ENCODE results near the gene CDK16. TPM values are rescaled to one million over a fixed set of nuclear protein-coding genes. Genes with fewer than 3 reads are reported as not detected.

Gene CDK16
- total and polyA plus RNA-seq, 2 of the 4 experiments (the other 2 are of a cell fraction) = 85.3 to 106 TPM

GRCh38 chrX:47180346-47180745 lies 38.1 kb upstream of the CDK16 start:
- no peak for ATAC-seq (ENCODE audit: low read depth)
- Histone ChIP-seq H3K14ac (replicated peaks; ENCODE audit: low read depth, low read length) (no peak overlapping the region), H2BK20ac (ENCODE audit: low read depth, low read length) (no peak overlapping the region), H2BK5ac (ENCODE audit: low read depth, low read length, poor library complexity, severe bottlenecking) (no peak overlapping the region), H3K4me1 (ENCODE audit: control insufficient read depth, insufficient read depth, low read length) (no peaks in the 10 kb centered on the region), H4K20me1 (ENCODE audit: insufficient read depth, low read length) (no peaks in the 10 kb centered on the region), H2AK9ac (replicated peaks; ENCODE audit: low read depth, low read length, poor library complexity) (no peak overlapping the region), H2AK5ac (ENCODE audit: low read depth, low read length) (no peak overlapping the region), H2AFZ (replicated peaks; ENCODE audit: low read length, poor library complexity) (no peak overlapping the region), H4K5ac (ENCODE audit: low read depth, low read length) (no peak overlapping the region), H3K79me1 (ENCODE audit: low read depth in 1 of 2, low read length in 2 of 2) (peaks cover 3% of the 10 kb centered on the region in 2 experiments; a peak in 1 of 4 replicates), H3K27me3 (ENCODE audit: control insufficient read depth, insufficient read depth, low read length) (peaks cover 21% of the 10 kb centered on the region; the same call in 1 of the 2 replicates), H3K9ac (ENCODE audit: low read depth, low read length) (no peak overlapping the region), H2BK15ac (ENCODE audit: low read depth, low read length) (no peak overlapping the region), H3K4me2 (ENCODE audit: low read depth, low read length) (no peak overlapping the region), H3K56ac (ENCODE audit: extremely low read depth, insufficient read depth, low read length) (no peak overlapping the region), H3K23ac (ENCODE audit: low read depth, low read length) (no peak overlapping the region), H3K36me3 (ENCODE audit: control insufficient read depth, insufficient read depth, low read length) (peaks cover 38% of the 10 kb centered on the region), H3K9me3 (ENCODE audit: control insufficient read depth, insufficient read depth, low read length) (no peaks in the 10 kb centered on the region), H4K91ac (ENCODE audit: insufficient read depth, low read depth, low read length) (no peak overlapping the region), H3K18ac (ENCODE audit: low read depth, low read length) (no peak overlapping the region), H4K8ac (ENCODE audit: low read depth in 2 of 2, low read length in 2 of 2) (no peak overlapping the region), H2BK120ac (ENCODE audit: low read depth, low read length) (no peak overlapping the region), H3K4ac (ENCODE audit: low read depth, low read length) (no peak overlapping the region), H3K4me3 (ENCODE audit: insufficient read depth, low read depth, low read length) (no peak overlapping the region), H3K9me1 (ENCODE audit: insufficient read depth, low read length) (no peaks in the 10 kb centered on the region), H3K27ac (ENCODE audit: insufficient read depth, low read length) (no peak overlapping the region)
- dilution Hi-C loops (cut with HindIII; ENCODE audit: low sequenced_read_pairs, unreplicated experiment) = no loop called here
- POLR2A ChIA-PET (ENCODE audit: unreplicated experiment) = no interaction called here
- TF ChIP-seq RFX5 (IDR thresholded peaks at IDR 0.05; ENCODE audit: low read depth, low read length) = no peak
- TF ChIP-seq CHD1 (IDR thresholded peaks at IDR 0.05; ENCODE audit: low read depth, low read length) = no peak
- no peak for TF ChIP-seq SMC3 (IDR thresholded peaks at IDR 0.05; ENCODE audit: low read depth, low read length)
- no peak for TF ChIP-seq CTCF (conservative IDR thresholded peaks at IDR 0.05; ENCODE audit: low read depth, low read length)
- TF ChIP-seq, protein P1, sequence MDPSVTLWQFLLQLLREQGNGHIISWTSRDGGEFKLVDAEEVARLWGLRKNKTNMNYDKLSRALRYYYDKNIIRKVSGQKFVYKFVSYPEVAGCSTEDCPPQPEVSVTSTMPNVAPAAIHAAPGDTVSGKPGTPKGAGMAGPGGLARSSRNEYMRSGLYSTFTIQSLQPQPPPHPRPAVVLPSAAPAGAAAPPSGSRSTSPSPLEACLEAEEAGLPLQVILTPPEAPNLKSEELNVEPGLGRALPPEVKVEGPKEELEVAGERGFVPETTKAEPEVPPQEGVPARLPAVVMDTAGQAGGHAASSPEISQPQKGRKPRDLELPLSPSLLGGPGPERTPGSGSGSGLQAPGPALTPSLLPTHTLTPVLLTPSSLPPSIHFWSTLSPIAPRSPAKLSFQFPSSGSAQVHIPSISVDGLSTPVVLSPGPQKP (IDR thresholded peaks at IDR 0.05; ENCODE audit: borderline replicate concordance, low read depth, low read length) = no peak
- TF ChIP-seq FOS (IDR thresholded peaks at IDR 0.05; ENCODE audit: low read depth, low read length) = no peak
- TF ChIP-seq RAD21 (IDR thresholded peaks at IDR 0.05; ENCODE audit: low read length) = no peak
- no peak for TF ChIP-seq CEBPB (IDR thresholded peaks at IDR 0.05; ENCODE audit: low read depth, low read length)
- no peak for TF ChIP-seq USF2 (IDR thresholded peaks at IDR 0.05; ENCODE audit: low read depth, low read length)
- no peak for TF ChIP-seq POLR2A (IDR thresholded peaks at IDR 0.05; ENCODE audit: low read depth, low read length)
- TF ChIP-seq NFE2L2 (IDR thresholded peaks at IDR 0.05; ENCODE audit: low read depth, low read length) = no peak
- no peak for TF ChIP-seq MAZ (IDR thresholded peaks at IDR 0.05; ENCODE audit: borderline replicate concordance, low read depth, low read length)
- TF ChIP-seq BHLHE40 (IDR thresholded peaks at IDR 0.05; ENCODE audit: low read depth, low read length) = no peak
- no peak for TF ChIP-seq MAFK (IDR thresholded peaks at IDR 0.05; ENCODE audit: low read depth, low read length)
- no peak for TF ChIP-seq RCOR1 (IDR thresholded peaks at IDR 0.05; ENCODE audit: insufficient replicate concordance, low read length)
- TF ChIP-seq MXI1 (IDR thresholded peaks at IDR 0.05; ENCODE audit: borderline replicate concordance, low read depth, low read length) = no peak
- in situ Hi-C loops (cut with MboI; ENCODE audit: low sequenced_read_pairs) = no loop called here
- CTCF ChIA-PET = no interaction called here
- no TSS peak for BruUV-seq (replicated peaks)
- no peak for DNase-seq
- intact Hi-C loops (cut with micrococcal nuclease) = no loop called here
- 60% methylated on average over 1 of the region's 8 CpGs; no CpG with 5 or more reads in 1 of the 2 experiments for WGBS, 2 experiments (ENCODE audit: extremely low coverage in 2 of 2, insufficient read length in 1 of 2)
